ENCODE results near the gene GLG1.

The GLG1 gene

DNA sequence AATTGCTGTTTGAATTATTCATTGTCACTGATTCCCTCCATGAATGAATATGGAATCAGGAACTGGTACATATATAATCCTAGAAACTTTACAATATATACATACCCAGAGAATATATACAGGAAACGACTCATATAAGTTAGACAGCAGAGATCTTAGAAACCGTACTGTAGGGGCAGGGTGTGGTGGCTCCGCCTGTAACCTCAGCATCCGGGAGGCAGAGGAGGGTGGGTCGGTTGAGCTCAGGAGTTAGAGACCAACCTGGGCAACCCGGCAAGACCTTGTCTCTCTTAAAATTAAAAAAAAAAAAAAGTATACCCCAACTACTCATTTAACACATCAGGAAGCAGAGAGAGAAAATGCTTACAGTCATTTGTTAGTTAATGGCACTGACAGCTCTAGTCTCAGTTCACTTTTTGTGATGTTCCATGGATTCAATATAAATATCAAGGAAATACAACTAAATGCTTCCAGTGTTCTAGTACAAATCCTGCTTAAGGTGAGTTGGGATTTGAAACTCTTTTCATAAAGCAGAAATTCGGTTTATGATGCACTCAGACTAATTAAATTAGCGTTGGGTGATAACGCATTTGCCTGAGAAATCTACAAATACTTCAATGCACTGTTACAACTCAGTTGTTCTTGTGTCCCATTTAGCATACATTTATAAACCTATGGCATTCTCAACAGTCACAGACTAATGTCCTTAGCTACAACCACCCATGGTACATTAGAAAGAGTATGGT, 5.6 kb downstream of the GLG1 start:
- Histone ChIP-seq H3K4me2 (ENCODE audit: low read depth, low read length) (no peak overlapping the region), H3K27ac (ENCODE audit: low read length) (no peak overlapping the region), H4K20me1 (ENCODE audit: insufficient read depth, low read length) (no peaks in the 10 kb centered on the region), H3K9me3 (replicated peaks; ENCODE audit: insufficient read depth, low read length) (no peaks in the 10 kb centered on the region), H2AFZ (ENCODE audit: low read length) (no peak overlapping the region), H3K79me2 (ENCODE audit: low read length) (peaks cover 82% of the 10 kb centered on the region), H3K4me3 (ENCODE audit: low read length) (no peak overlapping the region), H3K9ac (ENCODE audit: low read length) (no peak overlapping the region), H3K9me2 (replicated peaks; ENCODE audit: insufficient read depth, low read length) (no peaks in the 10 kb centered on the region), H3K36me3 (replicated peaks; ENCODE audit: insufficient read depth, low read length) (no peaks in the 10 kb centered on the region), H3K4me1 (ENCODE audit: low read length) (no peaks in the 10 kb centered on the region), H3K27me3 (replicated peaks; ENCODE audit: insufficient read depth, low read length) (no peaks in the 10 kb centered on the region), H3F3A (ENCODE audit: insufficient read depth, low read length) (no peaks in the 10 kb centered on the region)
- no peak for TF ChIP-seq EZH2phosphoT487 (IDR thresholded peaks at IDR 0.05; ENCODE audit: low read length)
- TF ChIP-seq, protein P1, sequence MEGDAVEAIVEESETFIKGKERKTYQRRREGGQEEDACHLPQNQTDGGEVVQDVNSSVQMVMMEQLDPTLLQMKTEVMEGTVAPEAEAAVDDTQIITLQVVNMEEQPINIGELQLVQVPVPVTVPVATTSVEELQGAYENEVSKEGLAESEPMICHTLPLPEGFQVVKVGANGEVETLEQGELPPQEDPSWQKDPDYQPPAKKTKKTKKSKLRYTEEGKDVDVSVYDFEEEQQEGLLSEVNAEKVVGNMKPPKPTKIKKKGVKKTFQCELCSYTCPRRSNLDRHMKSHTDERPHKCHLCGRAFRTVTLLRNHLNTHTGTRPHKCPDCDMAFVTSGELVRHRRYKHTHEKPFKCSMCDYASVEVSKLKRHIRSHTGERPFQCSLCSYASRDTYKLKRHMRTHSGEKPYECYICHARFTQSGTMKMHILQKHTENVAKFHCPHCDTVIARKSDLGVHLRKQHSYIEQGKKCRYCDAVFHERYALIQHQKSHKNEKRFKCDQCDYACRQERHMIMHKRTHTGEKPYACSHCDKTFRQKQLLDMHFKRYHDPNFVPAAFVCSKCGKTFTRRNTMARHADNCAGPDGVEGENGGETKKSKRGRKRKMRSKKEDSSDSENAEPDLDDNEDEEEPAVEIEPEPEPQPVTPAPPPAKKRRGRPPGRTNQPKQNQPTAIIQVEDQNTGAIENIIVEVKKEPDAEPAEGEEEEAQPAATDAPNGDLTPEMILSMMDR (IDR thresholded peaks at IDR 0.05; ENCODE audit: low read length): no peak
- no peak for TF ChIP-seq EZH2 (optimal IDR thresholded peaks at IDR 0.05; ENCODE audit: low read depth, low read length)
- DNase-seq: no peak

DNA sequence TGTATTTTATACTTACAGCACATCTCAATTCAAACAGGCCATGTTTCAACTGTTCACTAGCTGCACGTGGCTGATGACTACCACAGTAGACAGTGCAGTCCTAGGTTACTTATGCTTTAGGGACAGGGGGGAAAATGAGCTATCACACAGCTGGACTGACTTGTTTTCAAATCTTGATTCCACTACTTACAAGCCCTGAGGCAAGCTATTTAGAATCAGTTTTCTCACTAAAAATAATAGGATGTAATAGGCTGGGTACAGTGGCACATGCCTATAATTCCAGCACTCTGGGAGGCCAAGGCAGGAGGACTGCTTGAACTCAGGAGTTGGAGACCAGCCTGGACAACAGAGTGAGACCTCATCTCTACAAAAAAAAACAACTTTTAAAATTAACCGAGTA, 10.3 kb downstream of the GLG1 start:
- Histone ChIP-seq H3K4me1 (ENCODE audit: low read length) (no peaks in the 10 kb centered on the region), H2AFZ (ENCODE audit: low read length) (no peak overlapping the region), H3F3A (ENCODE audit: insufficient read depth, low read length) (no peaks in the 10 kb centered on the region), H3K9me2 (replicated peaks; ENCODE audit: insufficient read depth, low read length) (no peaks in the 10 kb centered on the region), H3K9me3 (replicated peaks; ENCODE audit: insufficient read depth, low read length) (no peaks in the 10 kb centered on the region), H3K27me3 (replicated peaks; ENCODE audit: insufficient read depth, low read length) (no peaks in the 10 kb centered on the region), H3K4me2 (ENCODE audit: low read depth, low read length) (no peak overlapping the region), H3K4me3 (ENCODE audit: low read length) (no peak overlapping the region), H4K20me1 (ENCODE audit: insufficient read depth, low read length) (no peaks in the 10 kb centered on the region), H3K9ac (ENCODE audit: low read length) (no peak overlapping the region), H3K79me2 (ENCODE audit: low read length) (peaks cover 58% of the 10 kb centered on the region), H3K36me3 (replicated peaks; ENCODE audit: insufficient read depth, low read length) (no peaks in the 10 kb centered on the region), H3K27ac (ENCODE audit: low read length) (no peak overlapping the region)
- TF ChIP-seq, protein P1 (IDR thresholded peaks at IDR 0.05; ENCODE audit: low read length): no peak
- TF ChIP-seq EZH2phosphoT487 (IDR thresholded peaks at IDR 0.05; ENCODE audit: low read length) (no peak), EZH2 (optimal IDR thresholded peaks at IDR 0.05; ENCODE audit: low read depth, low read length) (no peak)
- no peak for DNase-seq

DNA sequence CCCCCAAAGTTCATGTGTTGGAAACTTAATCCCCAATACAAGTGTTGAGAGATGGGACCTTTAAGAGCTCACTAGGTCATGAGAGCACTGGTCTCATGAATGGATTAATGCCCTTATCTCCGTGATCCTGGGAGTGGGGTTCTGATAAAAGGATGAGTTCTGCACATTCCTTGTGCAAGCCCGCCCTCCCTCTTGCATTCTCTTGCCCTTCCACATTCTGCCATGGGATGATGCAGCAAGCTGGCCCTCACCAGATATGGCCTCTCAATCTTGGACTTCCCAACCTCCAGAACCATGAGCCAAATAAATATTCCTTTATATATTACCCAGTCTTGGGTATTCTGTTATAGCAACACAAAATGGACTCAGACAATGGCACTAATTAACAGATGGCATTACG, 14.1 kb downstream of the GLG1 start:
- no peaks in the 10 kb centered on the region for H3K9me3 ChIP-seq (replicated peaks; ENCODE audit: insufficient read depth, low read length)
- no peak for TF ChIP-seq EZH2 (optimal IDR thresholded peaks at IDR 0.05; ENCODE audit: low read depth, low read length)
- no peak for TF ChIP-seq EZH2phosphoT487 (IDR thresholded peaks at IDR 0.05; ENCODE audit: low read length)
- TF ChIP-seq, protein P1 (IDR thresholded peaks at IDR 0.05; ENCODE audit: low read length): no peak
- H3K4me2 ChIP-seq (ENCODE audit: low read depth, low read length): no peak overlapping the region
- H3K4me3 ChIP-seq (ENCODE audit: low read length): no peak overlapping the region
- no peaks in the 10 kb centered on the region for H3F3A ChIP-seq (ENCODE audit: insufficient read depth, low read length)
- no peak overlapping the region for H3K9ac ChIP-seq (ENCODE audit: low read length)
- H3K9me2 ChIP-seq (replicated peaks; ENCODE audit: insufficient read depth, low read length): no peaks in the 10 kb centered on the region
- DNase-seq: no peak
- no peaks in the 10 kb centered on the region for H3K36me3 ChIP-seq (replicated peaks; ENCODE audit: insufficient read depth, low read length)
- H3K79me2 ChIP-seq (ENCODE audit: low read length): peaks cover 31% of the 10 kb centered on the region
- H3K27me3 ChIP-seq (replicated peaks; ENCODE audit: insufficient read depth, low read length): no peaks in the 10 kb centered on the region
- no peak overlapping the region for H3K27ac ChIP-seq (ENCODE audit: low read length)
- no peak overlapping the region for H2AFZ ChIP-seq (ENCODE audit: low read length)
- no peaks in the 10 kb centered on the region for H4K20me1 ChIP-seq (ENCODE audit: insufficient read depth, low read length)
- H3K4me1 ChIP-seq (ENCODE audit: low read length): no peaks in the 10 kb centered on the region
